Measurements from ENCODE around the gene PLAC8. TPM values are rescaled to one million over a fixed set of nuclear protein-coding genes. Genes with fewer than 3 reads are reported as not detected.
"Not testable (repeated sequence)": the region's sequence is repeated elsewhere in the genome, so short reads cannot be mapped to it uniquely, and the experiment has no call there.

PLAC8 gene
- total RNA-seq, 1 donor = 0.72 TPM

DNA sequence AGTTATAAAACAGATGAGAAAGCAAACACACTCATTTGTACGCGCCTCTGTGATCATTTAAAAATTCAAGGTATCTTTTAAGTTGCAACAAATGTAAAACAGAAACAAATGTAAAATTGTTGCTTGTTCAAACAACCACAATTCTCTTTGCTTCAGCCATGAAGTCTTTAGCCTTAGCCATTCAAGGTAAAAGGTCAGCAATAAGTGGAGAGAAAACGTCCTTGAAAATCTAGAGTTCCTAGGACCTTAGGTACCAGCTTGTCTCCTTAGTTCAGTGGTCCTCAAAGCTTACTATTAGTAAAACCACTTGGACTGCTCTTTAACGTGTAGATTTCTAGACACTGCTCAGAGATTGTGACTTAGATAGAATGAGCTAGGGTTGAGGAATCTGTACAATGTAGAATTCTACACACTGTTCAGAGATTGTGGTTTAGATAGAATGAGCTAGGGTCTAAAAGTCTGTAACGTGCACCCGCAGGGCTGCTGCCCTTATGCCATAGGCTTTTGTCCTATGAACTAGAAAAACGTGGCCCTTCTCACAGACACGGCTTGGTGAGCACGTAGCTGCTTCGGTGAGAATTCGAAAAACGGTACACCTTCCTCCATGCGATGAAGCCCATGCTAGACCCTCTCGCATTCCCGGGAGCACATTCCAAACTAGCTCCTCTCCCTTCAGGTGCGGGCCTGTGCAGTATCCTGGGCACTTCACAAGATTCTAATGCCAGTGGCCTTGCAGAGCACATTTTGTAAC lies 1.7 kb downstream of the PLAC8 start:
- no peaks in the 10 kb centered on the region for H3K9me3 ChIP-seq (ENCODE audit: low read depth, low read length)
- H3K36me3 ChIP-seq (ENCODE audit: insufficient read depth, low read length) = no peaks in the 10 kb centered on the region
- DNase-seq (ENCODE audit: insufficient read length, low spot score, missing footprints) = no peak
- H3K27ac ChIP-seq (ENCODE audit: low read depth, low read length) = no peak overlapping the region
- H3K4me1 ChIP-seq (ENCODE audit: insufficient read depth, low read length) = peaks cover 17% of the 10 kb centered on the region
- peaks cover 3% of the 10 kb centered on the region for H3K27me3 ChIP-seq (ENCODE audit: insufficient read depth, low read length)
- no peak overlapping the region for H2AFZ ChIP-seq (ENCODE audit: low read length)
- no peaks in the 10 kb centered on the region for H4K20me1 ChIP-seq (ENCODE audit: insufficient read depth, low read length)
- TF ChIP-seq, protein P1, sequence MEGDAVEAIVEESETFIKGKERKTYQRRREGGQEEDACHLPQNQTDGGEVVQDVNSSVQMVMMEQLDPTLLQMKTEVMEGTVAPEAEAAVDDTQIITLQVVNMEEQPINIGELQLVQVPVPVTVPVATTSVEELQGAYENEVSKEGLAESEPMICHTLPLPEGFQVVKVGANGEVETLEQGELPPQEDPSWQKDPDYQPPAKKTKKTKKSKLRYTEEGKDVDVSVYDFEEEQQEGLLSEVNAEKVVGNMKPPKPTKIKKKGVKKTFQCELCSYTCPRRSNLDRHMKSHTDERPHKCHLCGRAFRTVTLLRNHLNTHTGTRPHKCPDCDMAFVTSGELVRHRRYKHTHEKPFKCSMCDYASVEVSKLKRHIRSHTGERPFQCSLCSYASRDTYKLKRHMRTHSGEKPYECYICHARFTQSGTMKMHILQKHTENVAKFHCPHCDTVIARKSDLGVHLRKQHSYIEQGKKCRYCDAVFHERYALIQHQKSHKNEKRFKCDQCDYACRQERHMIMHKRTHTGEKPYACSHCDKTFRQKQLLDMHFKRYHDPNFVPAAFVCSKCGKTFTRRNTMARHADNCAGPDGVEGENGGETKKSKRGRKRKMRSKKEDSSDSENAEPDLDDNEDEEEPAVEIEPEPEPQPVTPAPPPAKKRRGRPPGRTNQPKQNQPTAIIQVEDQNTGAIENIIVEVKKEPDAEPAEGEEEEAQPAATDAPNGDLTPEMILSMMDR (IDR thresholded peaks at IDR 0.05; ENCODE audit: extremely low read depth, low read depth, low read length) = no peak
- H3K4me3 ChIP-seq (ENCODE audit: insufficient read depth, low read length) = no peak overlapping the region
- no peaks in the 10 kb centered on the region for H3K79me2 ChIP-seq (ENCODE audit: insufficient read depth, low read length)
- no peak overlapping the region for H3K4me2 ChIP-seq (ENCODE audit: insufficient read depth, low read length)

DNA sequence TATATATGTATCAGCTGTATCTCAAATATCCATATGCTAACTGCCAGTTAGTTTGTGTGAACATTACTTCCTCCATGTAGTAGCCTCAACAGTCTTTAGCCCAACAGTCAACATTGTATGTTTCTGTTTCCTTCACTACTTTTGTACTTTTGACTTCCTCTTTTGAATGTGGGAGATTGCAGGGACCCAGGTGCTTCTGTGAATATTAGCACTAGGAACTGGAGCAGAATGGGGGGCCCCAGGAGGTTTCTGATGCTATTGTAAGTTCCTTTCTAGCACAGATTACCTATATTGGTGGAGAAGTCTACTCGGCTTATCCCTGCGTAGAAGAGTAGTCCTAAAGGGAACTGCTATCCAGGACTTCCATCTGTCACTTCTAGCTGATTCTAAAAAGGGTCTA lies 2.3 kb downstream of the PLAC8 start:
- TF ChIP-seq, protein P1 (IDR thresholded peaks at IDR 0.05; ENCODE audit: extremely low read depth, low read depth, low read length) = no peak
- Histone ChIP-seq H3K9me3 (ENCODE audit: low read depth, low read length) (no peaks in the 10 kb centered on the region), H3K4me2 (ENCODE audit: insufficient read depth, low read length) (no peak overlapping the region), H3K4me3 (ENCODE audit: insufficient read depth, low read length) (no peak overlapping the region), H3K27me3 (ENCODE audit: insufficient read depth, low read length) (peaks cover 3% of the 10 kb centered on the region), H3K79me2 (ENCODE audit: insufficient read depth, low read length) (no peaks in the 10 kb centered on the region), H3K36me3 (ENCODE audit: insufficient read depth, low read length) (no peaks in the 10 kb centered on the region), H3K4me1 (ENCODE audit: insufficient read depth, low read length) (peaks cover 17% of the 10 kb centered on the region), H3K27ac (ENCODE audit: low read depth, low read length) (no peak overlapping the region), H4K20me1 (ENCODE audit: insufficient read depth, low read length) (no peaks in the 10 kb centered on the region), H2AFZ (ENCODE audit: low read length) (no peak overlapping the region)
- no peak for DNase-seq (ENCODE audit: insufficient read length, low spot score, missing footprints)

DNA sequence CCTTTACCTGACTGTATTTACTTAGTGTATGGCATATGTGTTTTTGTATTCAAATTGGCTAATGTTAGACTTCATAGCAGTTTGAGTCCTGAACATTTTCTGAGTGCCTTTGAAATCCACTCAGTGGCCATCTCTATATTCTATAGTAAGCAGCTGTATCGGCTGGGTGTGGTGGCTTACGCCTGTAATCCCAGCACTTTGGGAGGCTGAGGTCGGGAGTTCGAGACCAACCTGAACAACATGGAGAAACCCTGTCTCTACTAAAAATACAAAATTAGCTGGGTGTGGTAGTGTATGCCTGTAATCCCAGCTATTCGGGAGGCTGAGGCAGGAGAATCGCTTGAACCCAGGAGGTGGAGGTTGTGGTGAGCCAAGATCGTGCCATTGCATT lies 2.8 kb downstream of the PLAC8 start:
- H2AFZ ChIP-seq (ENCODE audit: low read length); H3K27me3 ChIP-seq (ENCODE audit: insufficient read depth, low read length); H3K79me2 ChIP-seq (ENCODE audit: insufficient read depth, low read length); H3K9me3 ChIP-seq (ENCODE audit: low read depth, low read length); H4K20me1 ChIP-seq (ENCODE audit: insufficient read depth, low read length); H3K36me3 ChIP-seq (ENCODE audit: insufficient read depth, low read length); H3K27ac ChIP-seq (ENCODE audit: low read depth, low read length); H3K4me3 ChIP-seq (ENCODE audit: insufficient read depth, low read length); DNase-seq (ENCODE audit: insufficient read length, low spot score, missing footprints); H3K4me2 ChIP-seq (ENCODE audit: insufficient read depth, low read length): not testable (repeated sequence)
- H3K4me1 ChIP-seq (ENCODE audit: insufficient read depth, low read length) = peaks cover 17% of the 10 kb centered on the region

DNA sequence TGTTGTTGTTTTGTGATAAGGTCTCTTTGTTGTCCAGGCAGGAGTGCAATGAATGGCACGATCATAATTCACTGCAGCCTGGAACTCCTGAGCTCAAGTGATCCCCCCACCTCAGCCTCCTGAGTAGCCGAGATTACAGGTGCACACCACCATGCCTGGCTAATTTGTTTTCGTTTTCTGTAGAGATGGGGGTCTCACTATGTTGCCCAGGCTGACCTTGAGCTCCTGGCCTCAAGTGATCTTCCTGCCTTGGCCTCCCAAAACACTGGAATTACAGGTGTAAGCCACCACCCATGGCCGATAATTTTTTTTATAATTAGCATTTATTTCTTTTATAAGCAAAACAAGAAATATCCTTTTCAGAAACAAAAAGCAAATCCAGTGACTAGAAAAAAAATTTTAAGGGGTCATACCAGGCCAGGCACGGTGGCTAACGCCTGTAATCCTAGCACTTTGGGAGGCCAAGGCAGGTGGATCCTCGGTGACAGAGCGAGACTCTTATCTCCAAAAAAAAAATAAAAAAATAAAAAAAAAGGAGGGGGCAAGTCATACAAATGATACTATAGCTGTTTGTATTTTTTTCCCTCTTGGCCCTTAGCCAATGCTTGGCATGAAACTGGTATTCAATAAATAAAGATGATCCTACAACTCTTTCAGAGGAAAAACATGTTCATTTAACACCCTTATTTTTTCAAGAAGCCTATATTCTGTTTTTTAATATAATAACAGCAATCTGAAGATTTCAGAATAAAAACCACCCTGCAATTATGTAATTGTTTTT lies 3.4 kb downstream of the PLAC8 start:
- TF ChIP-seq, protein P1 (IDR thresholded peaks at IDR 0.05; ENCODE audit: extremely low read depth, low read depth, low read length) = no peak
- Histone ChIP-seq H3K36me3 (ENCODE audit: insufficient read depth, low read length) (no peaks in the 10 kb centered on the region), H3K79me2 (ENCODE audit: insufficient read depth, low read length) (no peaks in the 10 kb centered on the region), H3K4me2 (ENCODE audit: insufficient read depth, low read length) (peak overlapping the region; percentile 100), H3K27me3 (ENCODE audit: insufficient read depth, low read length) (peaks cover 3% of the 10 kb centered on the region), H3K4me3 (ENCODE audit: insufficient read depth, low read length) (no peak overlapping the region), H2AFZ (ENCODE audit: low read length) (no peak overlapping the region), H3K27ac (ENCODE audit: low read depth, low read length) (no peak overlapping the region), H3K9me3 (ENCODE audit: low read depth, low read length) (no peaks in the 10 kb centered on the region), H3K4me1 (ENCODE audit: insufficient read depth, low read length) (peaks cover 17% of the 10 kb centered on the region), H4K20me1 (ENCODE audit: insufficient read depth, low read length) (no peaks in the 10 kb centered on the region)
- DNase-seq (ENCODE audit: insufficient read length, low spot score, missing footprints) = no peak

All from osteoblast (primary cell).